ENCODE results near the gene C10orf71.

DNA sequence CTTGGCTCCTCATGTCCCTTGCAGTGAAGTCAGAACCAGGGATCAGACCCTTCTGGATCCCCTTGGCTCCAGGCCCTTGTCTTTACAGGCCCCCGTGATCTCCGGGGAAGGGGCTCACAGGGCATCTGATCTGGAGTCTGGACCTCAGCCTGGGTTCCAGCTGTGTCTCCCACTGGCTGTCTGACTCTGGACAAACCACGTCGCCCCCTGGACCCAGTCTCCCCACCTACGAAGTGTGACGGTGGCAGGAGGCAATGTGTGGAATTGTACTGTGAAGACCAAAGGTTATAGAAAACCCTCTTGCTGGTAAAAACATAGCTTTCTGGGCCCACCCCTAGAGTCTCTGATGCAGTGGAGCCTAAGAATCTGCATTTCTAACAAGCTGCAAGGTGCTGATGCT is 15.5 kb upstream of the C10orf71 start:
- TF ChIP-seq CTCF (IDR thresholded peaks at IDR 0.05) = no peak
- no peak for TF ChIP-seq POLR2A (IDR thresholded peaks at IDR 0.05)

All from body of pancreas (tissue), 4 donors.